H1 (cell line): ENCODE data around the gene CLIP4. TPM values are rescaled to one million over a fixed set of nuclear protein-coding genes. Genes with fewer than 3 reads are reported as not detected.

Source experiments
- CTCF ChIA-PET: fragments of 300-600 bp; sonication (Branson Sonifier 250); formaldehyde crosslinking; loops from one replicate; lab custom pipeline; 2021; ENCODE audit not compliant: partially characterized antibody; lab: Charles Lee
- POLR2A ChIA-PET: fragments of 300-600 bp; sonication (Branson Sonifier 250); formaldehyde crosslinking; loops from one replicate; lab custom pipeline; 2021; ENCODE audit warnings: inconsistent platforms; ENCODE audit not compliant: partially characterized antibody; lab: Charles Lee
- DNase-seq, 2 experiments: peaks; one replicate each; pipeline versions ENCODE4 v3.0.0 to v3.0.0-alpha.2; 2010 to 2022; ENCODE audit warnings: low spot score in 2 of 2, low read depth in 1 of 2, mixed read lengths in 1 of 2
- FAIRE-seq: peaks from 2 replicates; lab custom pipeline; 2011; peaks lifted over from hg19 to GRCh38; lab: Jason Lieb, UNC
- H2AFZ ChIP-seq: 2 replicates; pipeline ENCODE4 v1.8.1; 2012; ENCODE audit warnings: low read length, inconsistent platforms
- H2AK5ac ChIP-seq: 2 replicates; pipeline ENCODE4 v1.6.1; 2013; ENCODE audit warnings: low read depth, low read length
- H2BK120ac ChIP-seq: replicated peaks from 2 replicates; pipeline ENCODE3; 2013; ENCODE audit warnings: low read depth, low read length, inconsistent platforms
- H2BK12ac ChIP-seq: 2 replicates; pipeline ENCODE4 v1.6.1; 2013; ENCODE audit warnings: low read depth, low read length
- H2BK15ac ChIP-seq: 2 replicates; pipeline ENCODE4 v1.6.1; 2013; ENCODE audit warnings: low read length
- H2BK20ac ChIP-seq: 2 replicates; pipeline ENCODE4 v1.6.1; 2013; ENCODE audit warnings: low read length
- H2BK5ac ChIP-seq: 2 replicates; pipeline ENCODE4 v1.6.1; 2013; ENCODE audit warnings: low read depth, low read length
- H3K14ac ChIP-seq: 2 replicates; pipeline ENCODE4 v1.6.1; 2013; ENCODE audit warnings: inconsistent platforms; ENCODE audit not compliant: insufficient read length
- H3K18ac ChIP-seq: 2 replicates; pipeline ENCODE4 v1.6.1; 2013; ENCODE audit warnings: low read length; ENCODE audit errors: extremely low read depth
- H3K23ac ChIP-seq: 2 replicates; pipeline ENCODE4 v1.6.1; 2013; ENCODE audit warnings: inconsistent platforms; ENCODE audit not compliant: insufficient read length
- H3K23me2 ChIP-seq: 2 replicates; pipeline ENCODE4 v1.6.1; 2013; ENCODE audit warnings: low read depth, low read length
- H3K27ac ChIP-seq: 2 replicates; pipeline ENCODE4 v1.6.1; 2011; ENCODE audit warnings: low read depth, low read length, inconsistent platforms
- H3K27me3 ChIP-seq, 4 experiments: replicated peaks in 1 of 4; 1 replicate in 1 of 4; 2 replicates in 3 of 4; pipeline versions ENCODE4 v1.6.1 to v1.8.1; 2011 to 2013; ENCODE audit warnings: low read length in 3 of 4, mild to moderate bottlenecking in 3 of 4, inconsistent platforms in 2 of 4, mixed read lengths in 2 of 4, moderate library complexity in 1 of 4; ENCODE audit not compliant: control insufficient read depth in 3 of 4, insufficient read depth in 3 of 4; ENCODE audit errors: extremely low read depth in 1 of 4
- H3K36me3 ChIP-seq, 4 experiments: 2 replicates each; pipeline versions ENCODE4 v1.6.1 to v1.8.1; 2011 to 2013; ENCODE audit warnings: mild to moderate bottlenecking in 4 of 4, low read length in 3 of 4, moderate library complexity in 2 of 4, control low read depth in 1 of 4, inconsistent platforms in 1 of 4; ENCODE audit not compliant: insufficient read depth in 4 of 4, control insufficient read depth in 2 of 4
- H3K4ac ChIP-seq: replicated peaks from 2 replicates; pipeline ENCODE3; 2013; ENCODE audit warnings: low read length, low read depth, mixed read lengths, inconsistent platforms; ENCODE audit not compliant: insufficient read length
- H3K4me1 ChIP-seq, 4 experiments: replicated peaks in 1 of 4; 1 replicate in 1 of 4; 2 replicates in 3 of 4; pipeline versions ENCODE4 v1.6.1 to v1.8.1; 2011 to 2013; ENCODE audit warnings: low read length in 3 of 4, inconsistent platforms in 2 of 4, mixed read lengths in 1 of 4; ENCODE audit not compliant: insufficient read depth in 4 of 4, control insufficient read depth in 3 of 4
- H3K4me2 ChIP-seq, 2 experiments: 2 replicates each; pipeline versions ENCODE4 v1.6.1 to v1.8.1; 2011 to 2013; ENCODE audit warnings: low read depth in 2 of 2, low read length in 2 of 2, control low read depth in 1 of 2, inconsistent platforms in 1 of 2, mild to moderate bottlenecking in 1 of 2; ENCODE audit not compliant: insufficient read depth in 1 of 2
- H3K4me3 ChIP-seq, 4 experiments: fragments of 200-600, 300-600 bp in 1 of 4; sonication (generic), shearing (Covaris generic), sonication (Bioruptor Twin) in 1 of 4; 2 replicates each; pipeline versions ENCODE4 v1.5.1 to v1.8.1; 2011 to 2016; ENCODE audit warnings: low read length in 4 of 4, low read depth in 3 of 4, control low read depth in 2 of 4, inconsistent platforms in 2 of 4, mild to moderate bottlenecking in 2 of 4, mixed read lengths in 1 of 4, moderate library complexity in 1 of 4; ENCODE audit not compliant: insufficient read depth in 2 of 4; ENCODE audit errors: extremely low read depth in 1 of 4
- H3K56ac ChIP-seq: replicated peaks from 2 replicates; pipeline ENCODE3; 2013; ENCODE audit warnings: low read depth, mild to moderate bottlenecking, mixed read lengths, low read length, inconsistent platforms; ENCODE audit not compliant: insufficient read length
- H3K79me1 ChIP-seq: 2 replicates; pipeline ENCODE4 v1.6.1; 2013; ENCODE audit warnings: low read depth, low read length, control low read depth
- H3K79me2 ChIP-seq, 2 experiments: 2 replicates each; pipeline versions ENCODE4 v1.6.1 to v1.8.1; 2012 to 2013; ENCODE audit warnings: low read length in 2 of 2, mild to moderate bottlenecking in 2 of 2, inconsistent platforms in 1 of 2; ENCODE audit not compliant: insufficient read depth in 2 of 2, control insufficient read depth in 1 of 2
- H3K9ac ChIP-seq, 4 experiments: replicated peaks in 1 of 4; 1 replicate in 1 of 4; 2 replicates in 3 of 4; pipeline versions ENCODE4 v1.6.1 to v1.8.1; 2011 to 2013; ENCODE audit warnings: low read depth in 3 of 4, low read length in 3 of 4, control low read depth in 2 of 4, mild to moderate bottlenecking in 2 of 4, moderate library complexity in 2 of 4, inconsistent platforms in 1 of 4; ENCODE audit errors: extremely low read depth in 1 of 4
- H3K9me3 ChIP-seq, 2 experiments: 2 replicates each; pipeline versions ENCODE4 v1.6.1 to v1.8.1; 2012 to 2013; ENCODE audit warnings: mild to moderate bottlenecking in 2 of 2, moderate library complexity in 2 of 2, control low read depth in 1 of 2, inconsistent platforms in 1 of 2, low read depth in 1 of 2, low read length in 1 of 2, mixed read lengths in 1 of 2; ENCODE audit not compliant: insufficient read depth in 2 of 2
- H4K20me1 ChIP-seq, 2 experiments: replicated peaks in 1 of 2; 2 replicates each; pipeline versions ENCODE3 to v1.8.1; 2011 to 2013; ENCODE audit warnings: inconsistent platforms in 2 of 2, low read length in 2 of 2, mild to moderate bottlenecking in 1 of 2; ENCODE audit not compliant: insufficient read depth in 2 of 2, control insufficient read depth in 1 of 2
- H4K5ac ChIP-seq: 2 replicates; pipeline ENCODE4 v1.6.1; 2013; ENCODE audit warnings: low read length, low read depth, mixed read lengths, inconsistent platforms; ENCODE audit not compliant: insufficient read length
- H4K8ac ChIP-seq: 2 replicates; pipeline ENCODE4 v1.8.0; 2013; ENCODE audit warnings: mild to moderate bottlenecking, moderate library complexity, low read length, inconsistent platforms; ENCODE audit not compliant: insufficient read depth; ENCODE audit errors: extremely low read depth
- H4K91ac ChIP-seq: replicated peaks from 2 replicates; pipeline ENCODE3; 2013; ENCODE audit warnings: low read length, mixed read lengths, inconsistent platforms; ENCODE audit not compliant: insufficient read length
- BRCA1 ChIP-seq: IDR thresholded peaks from 2 replicates; pipeline ENCODE4 v1.6.1; 2012; ENCODE audit warnings: low read depth, low read length, improper control_type of control experiment
- CBX5 ChIP-seq: fragments of 300-800, 300-1000 bp; sonication (generic); IDR thresholded peaks from 2 replicates; pipeline ENCODE4 v1.7.1; 2016; ENCODE audit warnings: antibody characterized with exemption, low read length, low read depth
- CEBPB ChIP-seq: IDR thresholded peaks from 2 replicates; pipeline ENCODE4 v1.6.1; 2012; ENCODE audit warnings: low read depth, low read length
- HDAC2 ChIP-seq, 2 experiments: fragments of 300-600 bp in 1 of 2; sonication (generic) in 1 of 2; IDR thresholded peaks; 2 replicates each; pipeline ENCODE4 v1.6.1; 2011 to 2012; ENCODE audit warnings: low read depth in 2 of 2, low read length in 2 of 2, mild to moderate bottlenecking in 2 of 2, moderate library complexity in 2 of 2, borderline replicate concordance in 1 of 2, inconsistent platforms in 1 of 2
- JUN ChIP-seq: IDR thresholded peaks from 2 replicates; pipeline ENCODE4 v1.6.1; 2011; ENCODE audit warnings: low read depth, mild to moderate bottlenecking, improper control_type of control experiment, low read length
- RFX5 ChIP-seq: IDR thresholded peaks from 2 replicates; pipeline ENCODE4 v1.6.1; 2011; ENCODE audit warnings: low read depth, low read length, improper control_type of control experiment, borderline replicate concordance
- RNF2 ChIP-seq: fragments of 200-900, 300-1000 bp; sonication (generic); IDR thresholded peaks from 2 replicates; pipeline ENCODE4 v1.7.1; 2016; ENCODE audit warnings: borderline replicate concordance, low read depth, mild to moderate bottlenecking, antibody characterized with exemption, low read length; ENCODE audit not compliant: poor library complexity, severe bottlenecking; ENCODE audit errors: missing control alignments
- SAP30 ChIP-seq: fragments of 300-600 bp; sonication (generic); IDR thresholded peaks from 2 replicates; pipeline ENCODE4 v1.7.1; 2012; ENCODE audit warnings: low read length, moderate library complexity, mild to moderate bottlenecking, inconsistent platforms; ENCODE audit not compliant: insufficient read depth, insufficient replicate concordance
- SIRT6 ChIP-seq: IDR thresholded peaks from one replicate; pipeline ENCODE4 v1.7.1; 2012; ENCODE audit warnings: low read length, inconsistent platforms
- SP1 ChIP-seq: IDR thresholded peaks from 2 replicates; pipeline ENCODE4 v1.6.1; 2011; ENCODE audit warnings: low read depth, low read length
- SRF ChIP-seq: IDR thresholded peaks from 2 replicates; pipeline ENCODE4 v1.6.1; 2011; ENCODE audit warnings: mild to moderate bottlenecking, low read depth, low read length, moderate library complexity
- SUZ12 ChIP-seq: fragments of 200-600 bp; sonication (generic); IDR thresholded peaks from 2 replicates; pipeline ENCODE4 v1.6.1; 2012; ENCODE audit warnings: mild to moderate bottlenecking, inconsistent platforms, low read length, moderate library complexity, mixed read lengths
- TAF1 ChIP-seq: IDR thresholded peaks from 2 replicates; pipeline ENCODE4 v1.6.1; 2011; ENCODE audit warnings: mild to moderate bottlenecking, low read depth, low read length
- ZNF274 ChIP-seq: IDR thresholded peaks from 2 replicates; pipeline ENCODE4 v1.7.0; 2012; ENCODE audit warnings: low read length, borderline replicate concordance; ENCODE audit errors: extremely low read depth
- WGBS, 2 experiments: shearing (Covaris generic) in 1 of 2; methylation state at CpG; one replicate each; pipeline versions ENCODE4 v1.1.6 to v1.1.7; 2013 to 2015; ENCODE audit warnings: low lambda C conversion rate in 2 of 2, mixed read lengths in 2 of 2, inconsistent platforms in 1 of 2, low coverage in 1 of 2, missing lambda C conversion rate in 1 of 2; ENCODE audit not compliant: insufficient replicate concordance in 2 of 2, insufficient coverage in 1 of 2, insufficient read length in 1 of 2; ENCODE audit errors: extremely low coverage in 1 of 2, missing lambda C conversion rate in 1 of 2; 5-methylcytosine and 5-hydroxymethylcytosine counted together
- polyA plus RNA-seq, 7 experiments: library from polyadenylated mRNA; depleted of rRNA in 3 of 7; stranded (reverse) in 5 of 7; unstranded in 2 of 7; fragments of >200 nt in 5 of 7; fragments of 200-250 nt in 2 of 7; gene quantifications; 1 replicate in 5 of 7; 2 replicates in 1 of 7; 4 replicates in 1 of 7; pipeline versions ENCODE4 v1.2.1 to v1.2.3, GENCODE V29; 2011 to 2013; ENCODE audit warnings: missing spikeins in 2 of 7, mixed read lengths in 2 of 7
- total RNA-seq: library from RNA; stranded (reverse); fragmentation: NEBNext Ultra II Directional; extraction: Animal tissue kit (Norgen Biotek cat#: 25700); gene quantifications from 2 replicates; pipeline ENCODE4 v1.2.1, GENCODE V29; 2021

Gene CLIP4
- total and polyA plus RNA-seq, 2 of the 8 experiments (the other 6 are each of a cell fraction or from before 2014, with no cell fraction given): 0.08 to 0.09 TPM

GRCh38 chr2:29159125-29159524 is 43.9 kb downstream of the CLIP4 start:
- H3K79me1 ChIP-seq: no peaks in the 10 kb centered on the region
- H2AK5ac ChIP-seq: no peak overlapping the region
- no peaks in the 10 kb centered on the region for H3K27me3 ChIP-seq
- no peaks in the 10 kb centered on the region for H3K9me3 ChIP-seq
- H3K27ac ChIP-seq: no peak overlapping the region
- 52% methylated on average over 1 of the region's 1 CpG; no CpG with 5 or more reads in 1 of the 2 experiments for WGBS, 2 experiments
- H2BK15ac ChIP-seq: no peak overlapping the region
- H4K91ac ChIP-seq: no peak overlapping the region
- no peak overlapping the region for H3K56ac ChIP-seq
- H4K20me1 ChIP-seq: no peaks in the 10 kb centered on the region
- ChIA-PET POLR2A (no interaction called here), CTCF (no interaction called here)
- no peak overlapping the region for H3K23ac ChIP-seq
- no peak overlapping the region for H3K14ac ChIP-seq
- no peak overlapping the region for H3K4ac ChIP-seq
- H2AFZ ChIP-seq: no peak overlapping the region
- H2BK12ac ChIP-seq: no peak overlapping the region
- H3K23me2 ChIP-seq: no peaks in the 10 kb centered on the region
- H3K4me3 ChIP-seq: no peak overlapping the region
- no peak overlapping the region for H2BK120ac ChIP-seq
- H3K9ac ChIP-seq: no peak overlapping the region
- H2BK5ac ChIP-seq: no peak overlapping the region
- no peak for DNase-seq
- H2BK20ac ChIP-seq: no peak overlapping the region
- no peak overlapping the region for H3K18ac ChIP-seq
- H3K36me3 ChIP-seq: no peaks in the 10 kb centered on the region
- FAIRE-seq: no peak
- H3K4me1 ChIP-seq: peaks cover 0 to 2% (median 0%) of the 10 kb centered on the region in 4 experiments; a peak in 1 of 7 replicates
- no peak overlapping the region for H4K5ac ChIP-seq
- H4K8ac ChIP-seq: no peak overlapping the region
- H3K4me2 ChIP-seq: no peak overlapping the region
- no peaks in the 10 kb centered on the region for H3K79me2 ChIP-seq
- TF ChIP-seq JUN (no peak), SIRT6 (no peak), CEBPB (no peak), SUZ12 (no peak), CBX5 (no peak), RFX5 (no peak), SRF (no peak), SAP30 (no peak), SP1 (no peak), ZNF274 (no peak), HDAC2 (IDR thresholded peaks at IDR 0.05; ENCODE audit: borderline replicate concordance in 1 of 2, low read depth in 2 of 2, low read length in 2 of 2) (no peak), TAF1 (no peak), BRCA1 (no peak), RNF2 (no peak)
